ENCODE results near the gene MRPS7.

MRPS7 gene

DNA sequence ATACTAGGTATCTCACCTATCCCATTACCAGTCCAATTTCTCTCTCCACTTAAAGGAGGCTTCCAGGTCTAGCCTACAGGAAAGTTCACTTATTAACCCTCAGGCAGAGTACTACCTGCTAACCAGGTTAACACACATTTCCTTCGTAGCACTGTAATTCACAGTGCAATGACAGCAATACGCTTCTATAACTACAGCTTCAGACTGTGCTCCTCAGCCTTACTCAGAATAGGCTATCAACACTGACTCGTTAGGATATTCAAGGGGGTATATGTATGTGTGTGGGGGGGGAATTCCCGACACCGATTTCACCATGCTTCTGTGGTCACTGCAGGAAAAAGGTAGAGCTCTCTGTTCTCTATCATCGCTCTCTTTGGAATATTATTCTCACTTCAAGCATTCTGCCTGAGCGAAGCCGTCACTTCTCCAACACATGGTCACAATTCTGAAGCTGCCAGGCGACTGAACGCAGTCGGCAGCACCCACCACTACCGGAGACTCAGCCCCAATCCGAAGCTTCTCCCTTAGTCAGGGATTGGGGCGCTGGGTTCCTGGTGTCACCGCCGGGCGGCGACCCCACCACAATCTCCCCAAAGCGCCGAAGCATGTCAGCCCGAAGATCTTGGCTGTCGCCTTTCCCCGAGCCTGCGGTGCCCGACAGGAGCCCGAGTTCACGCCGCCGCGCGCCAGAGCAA lies 891 bp upstream of the MRPS7 start:
- TF ChIP-seq SP3 (tag by site-specific recombination; IDR thresholded peaks at IDR 0.05) (no peak), CTCF (tag by site-specific recombination; IDR thresholded peaks at IDR 0.05) (0 out of 2 replicates have a peak, but pooled peaks have one; percentile 50), ZNF112 (tag by site-specific recombination; IDR thresholded peaks at IDR 0.05) (no peak), ZBTB8A (tag by site-specific recombination; IDR thresholded peaks at IDR 0.05) (peak; percentile 53), ZBTB17 (tag by site-specific recombination; IDR thresholded peaks at IDR 0.05) (peak; percentile 74)
- CTCF ChIA-PET = interaction anchor here (0.6 to 6.3 kb wide), 14 partner anchors 10 to 489 kb away, joined by 3 to 74 read pairs (median 4); partner anchors contain the start of genes ARMC7 and MIF4GD
- Histone ChIP-seq H3K4me1 (ENCODE audit: control insufficient read depth, insufficient read depth, low read length) (peaks cover 5% of the 10 kb centered on the region; the same call in 1 of the 2 replicates), H3K36me3 (ENCODE audit: control insufficient read depth in 2 of 2, insufficient read depth in 1 of 2, low read length in 2 of 2) (peaks cover 29 to 33% of the 10 kb centered on the region in 2 experiments), H3K9me3 (ENCODE audit: control insufficient read depth, insufficient read depth, low read depth, low read length) (no peaks in the 10 kb centered on the region), H3K4me3 (ENCODE audit: low read depth, low read length) (peak overlapping the region; percentile 99), H3K27ac (ENCODE audit: extremely low read depth, low read depth, low read length) (peak overlapping the region; percentile 99)
- POLR2A ChIA-PET = interaction anchor here (0.6 to 3.7 kb wide), 17 partner anchors 9 to 265 kb away, joined by 3 to 90 read pairs (median 4); partner anchors contain the start of genes GRB2, LLGL2, MIF4GD and NUP85

- ChIA-PET CTCF (interaction anchor here (0.6 to 6.3 kb wide), 15 partner anchors 9 to 202 kb away, joined by 3 to 74 read pairs (median 5); partner anchors contain the start of genes GRB2, MIF4GD and SLC25A19), POLR2A (interaction anchor here (0.5 to 3.7 kb wide), 20 partner anchors 9 to 290 kb away, joined by 3 to 90 read pairs (median 4); partner anchors contain the start of genes GRB2, HID1, LLGL2 and MIF4GD)
Measured at GRCh38 chr17:75262112-75262606, 480 bp downstream of the MRPS7 start.

GRCh38 chr17:75263055-75263454 lies 1.4 kb downstream of the MRPS7 start:
- CTCF ChIA-PET = interaction anchor here (0.7 to 6.3 kb wide), 9 partner anchors 8 to 895 kb away, joined by 3 to 74 read pairs (median 4); partner anchors contain the start of genes GPR142, GRB2, MIF4GD and SLC25A19
- POLR2A ChIA-PET = interaction anchor here (0.7 to 3.7 kb wide), 8 partner anchors 8 to 149 kb away, joined by 3 to 90 read pairs (median 4); partner anchors contain the start of genes GRB2, MIF4GD and SLC25A19
- no peak overlapping the region for H3K4me3 ChIP-seq (ENCODE audit: low read depth, low read length)

More at GRCh38 chr17:75262112-75262606, 480 bp downstream of the MRPS7 start:
- Histone ChIP-seq H3K36me3 (ENCODE audit: control insufficient read depth in 2 of 2, insufficient read depth in 1 of 2, low read length in 2 of 2) (peaks cover 32 to 47% of the 10 kb centered on the region in 2 experiments), H3K4me1 (ENCODE audit: control insufficient read depth, insufficient read depth, low read length) (peaks cover 5% of the 10 kb centered on the region; the same call in 1 of the 2 replicates), H3K27ac (ENCODE audit: extremely low read depth, low read depth, low read length) (peak overlapping the region; percentile 99), H3K4me3 (ENCODE audit: low read depth, low read length) (peak overlapping the region; percentile 99), H3K9me3 (ENCODE audit: control insufficient read depth, insufficient read depth, low read depth, low read length) (no peaks in the 10 kb centered on the region)
- TF ChIP-seq ZNF157 (tag by site-specific recombination; IDR thresholded peaks at IDR 0.05) = no peak
- TF ChIP-seq ZNF239 (tag by site-specific recombination; IDR thresholded peaks at IDR 0.05) = no peak
- peak; percentile 79; the same call in 1 of the 2 replicates for TF ChIP-seq ZBTB17 (tag by site-specific recombination; IDR thresholded peaks at IDR 0.05)
- no peak for TF ChIP-seq ZNF792 (tag by site-specific recombination; IDR thresholded peaks at IDR 0.05)
- no peak for TF ChIP-seq ZNF510 (tag by site-specific recombination; IDR thresholded peaks at IDR 0.05; ENCODE audit: insufficient replicate concordance)
- TF ChIP-seq HOXC10 (CRISPR knock-in tag; IDR thresholded peaks at IDR 0.05) = no peak
- 0 out of 2 replicates have a peak, but pooled peaks have one; percentile 14 for TF ChIP-seq ZFHX2 (tag by site-specific recombination; conservative IDR thresholded peaks at IDR 0.05)
- TF ChIP-seq CTCF (tag by site-specific recombination; IDR thresholded peaks at IDR 0.05) = peak; percentile 3; the same call in 1 of the 2 replicates
- no peak for TF ChIP-seq ZSCAN23 (tag by site-specific recombination; IDR thresholded peaks at IDR 0.05)
- no peak for TF ChIP-seq OSR2 (tag by site-specific recombination; IDR thresholded peaks at IDR 0.05)
- TF ChIP-seq MEIS1 (CRISPR knock-in tag; IDR thresholded peaks at IDR 0.05; ENCODE audit: borderline replicate concordance) = no peak
- no peak for TF ChIP-seq ZBTB7A (tag by site-specific recombination; IDR thresholded peaks at IDR 0.05; ENCODE audit: low read depth)
- TF ChIP-seq ZNF146 (tag by site-specific recombination; IDR thresholded peaks at IDR 0.05) = no peak
- no peak for TF ChIP-seq ZNF501 (tag by site-specific recombination; IDR thresholded peaks at IDR 0.05)

More at GRCh38 chr17:75263055-75263454, 1.4 kb downstream of the MRPS7 start:
- H3K27ac ChIP-seq (ENCODE audit: extremely low read depth, low read depth, low read length) = no peak overlapping the region
- no peaks in the 10 kb centered on the region for H3K9me3 ChIP-seq (ENCODE audit: control insufficient read depth, insufficient read depth, low read depth, low read length)
- peaks cover 32 to 56% of the 10 kb centered on the region in 2 experiments for H3K36me3 ChIP-seq (ENCODE audit: control insufficient read depth in 2 of 2, insufficient read depth in 1 of 2, low read length in 2 of 2)
- TF ChIP-seq CTCF (tag by site-specific recombination; IDR thresholded peaks at IDR 0.05) (peak; percentile 45), REPIN1 (tag by site-specific recombination; IDR thresholded peaks at IDR 0.05; ENCODE audit: low read depth) (no peak), ZNF423 (tag by site-specific recombination; IDR thresholded peaks at IDR 0.05) (no peak), ZNF600 (tag by site-specific recombination; IDR thresholded peaks at IDR 0.05) (no peak)
- H3K4me1 ChIP-seq (ENCODE audit: control insufficient read depth, insufficient read depth, low read length) = peaks cover 12% of the 10 kb centered on the region

Measured in HEK293 (cell line).